ENCODE measurements around the gene SYT3. TPM values are rescaled to one million over a fixed set of nuclear protein-coding genes. Genes with fewer than 3 reads are reported as not detected.
"Not testable (repeated sequence)": the region's sequence is repeated elsewhere in the genome, so short reads cannot be mapped to it uniquely, and the experiment has no call there.

The SYT3 gene
- total RNA-seq, 2 donors from 2014 or later: 3.0 to 4.4 TPM

- intact Hi-C loops (cut with DNase I): loop anchor here (10.0 kb wide), 1 partner anchor 541 kb away; no protein-coding TSS in a partner anchor
- DNase-seq (ENCODE audit: low spot score): no peak
- H3K9me3 ChIP-seq: no peaks in the 10 kb centered on the region
- TF ChIP-seq POLR2AphosphoS5 (IDR thresholded peaks at IDR 0.05): no peak
- WGBS: 68% methylated on average over 4 of the region's 4 CpGs
- no peak overlapping the region for H3K4me3 ChIP-seq
- no peaks in the 10 kb centered on the region for H3K36me3 ChIP-seq
- no peak overlapping the region for H3K27ac ChIP-seq
- H3K27me3 ChIP-seq (replicated peaks; ENCODE audit: insufficient read depth): no peaks in the 10 kb centered on the region
- H3K4me1 ChIP-seq (replicated peaks): no peaks in the 10 kb centered on the region
Measured at GRCh38 chr19:50626011-50626410, 13.7 kb downstream of the SYT3 start.

- 92% methylated on average over 44 of the region's 44 CpGs for WGBS
- intact Hi-C loops (cut with DNase I): loop anchor here (10.0 kb wide), 1 partner anchor 540 kb away; no protein-coding TSS in a partner anchor
- no peak overlapping the region for H3K4me3 ChIP-seq
- H3K9me3 ChIP-seq: no peaks in the 10 kb centered on the region
- no peaks in the 10 kb centered on the region for H3K4me1 ChIP-seq (replicated peaks)
- no peaks in the 10 kb centered on the region for H3K36me3 ChIP-seq
- no peaks in the 10 kb centered on the region for H3K27me3 ChIP-seq (replicated peaks; ENCODE audit: insufficient read depth)
- no peak for DNase-seq (ENCODE audit: low spot score)
- H3K27ac ChIP-seq: no peak overlapping the region
- no peak for TF ChIP-seq POLR2A (IDR thresholded peaks at IDR 0.05)
- no peak for TF ChIP-seq CTCF (IDR thresholded peaks at IDR 0.05)
- no peak for TF ChIP-seq POLR2AphosphoS5 (IDR thresholded peaks at IDR 0.05)
Measured at GRCh38 chr19:50624949-50625600, 14.6 kb downstream of the SYT3 start.

GRCh38 chr19:50620394-50620906 is 19.2 kb downstream of the SYT3 start:
- 84% methylated on average over 5 of the region's 5 CpGs for WGBS
- intact Hi-C loops (cut with DNase I): loop anchor here (10.0 kb wide), 1 partner anchor 536 kb away; no protein-coding TSS in a partner anchor

GRCh38 chr19:50619184-50619583 is 20.5 kb downstream of the SYT3 start:
- H3K36me3 ChIP-seq; H3K27ac ChIP-seq; H3K27me3 ChIP-seq (replicated peaks; ENCODE audit: insufficient read depth); H3K9me3 ChIP-seq; H3K4me1 ChIP-seq (replicated peaks); H3K4me3 ChIP-seq; intact Hi-C loops (cut with DNase I); DNase-seq (ENCODE audit: low spot score): not testable (repeated sequence)
- 86% methylated on average over 5 of the region's 5 CpGs for WGBS

More at GRCh38 chr19:50620394-50620906, 19.2 kb downstream of the SYT3 start:
- DNase-seq (ENCODE audit: low spot score); H3K27ac ChIP-seq; H3K4me3 ChIP-seq; H3K27me3 ChIP-seq (replicated peaks; ENCODE audit: insufficient read depth); H3K9me3 ChIP-seq; H3K36me3 ChIP-seq; H3K4me1 ChIP-seq (replicated peaks): not testable (repeated sequence)

- 89% methylated on average over 4 of the region's 5 CpGs for WGBS
Measured at GRCh38 chr19:50618379-50618778, 21.3 kb downstream of the SYT3 start.

GRCh38 chr19:50612504-50613404 is 26.9 kb downstream of the SYT3 start:
- DNase-seq (ENCODE audit: low spot score); H3K27ac ChIP-seq; H3K9me3 ChIP-seq; intact Hi-C loops (cut with DNase I); H3K4me3 ChIP-seq; H3K36me3 ChIP-seq; H3K27me3 ChIP-seq (replicated peaks; ENCODE audit: insufficient read depth); H3K4me1 ChIP-seq (replicated peaks): not testable (repeated sequence)
- WGBS: 82% methylated on average over 11 of the region's 11 CpGs

More at GRCh38 chr19:50618379-50618778, 21.3 kb downstream of the SYT3 start:
- intact Hi-C loops (cut with DNase I); H3K36me3 ChIP-seq; H3K27ac ChIP-seq; H3K4me1 ChIP-seq (replicated peaks); H3K27me3 ChIP-seq (replicated peaks; ENCODE audit: insufficient read depth); H3K9me3 ChIP-seq; H3K4me3 ChIP-seq; DNase-seq (ENCODE audit: low spot score): not testable (repeated sequence)
